Coronary artery (tissue), 2 donors: ENCODE data around the gene NAV3.

Experiments
- DNase-seq: peaks from one replicate; pipeline ENCODE4 v3.0.0-alpha.2; 2017; ENCODE audit warnings: low spot score
- H3K27ac ChIP-seq, 2 donors: fragments of 200-600 bp; sonication (generic); one replicate each; pipeline ENCODE4 v1.5.1; 2016 to 2019
- H3K4me3 ChIP-seq: fragments of 200-600 bp; sonication (generic); 2 replicates; pipeline ENCODE4 v1.5.1; 2016; ENCODE audit warnings: mild to moderate bottlenecking, moderate library complexity
- TF ChIP-seq, protein P1 (sequence below): fragments of 200-600 bp; sonication (generic); IDR thresholded peaks from one replicate; pipeline ENCODE4 v1.5.1; 2019; ENCODE audit warnings: antibody characterized with exemption

Gene NAV3

GRCh38 chr12:77855548-77855947 is 24.9 kb downstream of the NAV3 start:
- peak overlapping the region in 1 of 2 donors; percentile 14 for H3K27ac ChIP-seq
- H3K4me3 ChIP-seq = peak overlapping the region; percentile 51
- TF ChIP-seq, protein P1, sequence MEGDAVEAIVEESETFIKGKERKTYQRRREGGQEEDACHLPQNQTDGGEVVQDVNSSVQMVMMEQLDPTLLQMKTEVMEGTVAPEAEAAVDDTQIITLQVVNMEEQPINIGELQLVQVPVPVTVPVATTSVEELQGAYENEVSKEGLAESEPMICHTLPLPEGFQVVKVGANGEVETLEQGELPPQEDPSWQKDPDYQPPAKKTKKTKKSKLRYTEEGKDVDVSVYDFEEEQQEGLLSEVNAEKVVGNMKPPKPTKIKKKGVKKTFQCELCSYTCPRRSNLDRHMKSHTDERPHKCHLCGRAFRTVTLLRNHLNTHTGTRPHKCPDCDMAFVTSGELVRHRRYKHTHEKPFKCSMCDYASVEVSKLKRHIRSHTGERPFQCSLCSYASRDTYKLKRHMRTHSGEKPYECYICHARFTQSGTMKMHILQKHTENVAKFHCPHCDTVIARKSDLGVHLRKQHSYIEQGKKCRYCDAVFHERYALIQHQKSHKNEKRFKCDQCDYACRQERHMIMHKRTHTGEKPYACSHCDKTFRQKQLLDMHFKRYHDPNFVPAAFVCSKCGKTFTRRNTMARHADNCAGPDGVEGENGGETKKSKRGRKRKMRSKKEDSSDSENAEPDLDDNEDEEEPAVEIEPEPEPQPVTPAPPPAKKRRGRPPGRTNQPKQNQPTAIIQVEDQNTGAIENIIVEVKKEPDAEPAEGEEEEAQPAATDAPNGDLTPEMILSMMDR = no peak
- no peak for DNase-seq

- Histone ChIP-seq H3K4me3 (no peak overlapping the region), H3K27ac (no peak overlapping the region)
- TF ChIP-seq, protein P1 = no peak
- DNase-seq = no peak
Measured at GRCh38 chr12:77861317-77861716, 30.6 kb downstream of the NAV3 start.

DNA sequence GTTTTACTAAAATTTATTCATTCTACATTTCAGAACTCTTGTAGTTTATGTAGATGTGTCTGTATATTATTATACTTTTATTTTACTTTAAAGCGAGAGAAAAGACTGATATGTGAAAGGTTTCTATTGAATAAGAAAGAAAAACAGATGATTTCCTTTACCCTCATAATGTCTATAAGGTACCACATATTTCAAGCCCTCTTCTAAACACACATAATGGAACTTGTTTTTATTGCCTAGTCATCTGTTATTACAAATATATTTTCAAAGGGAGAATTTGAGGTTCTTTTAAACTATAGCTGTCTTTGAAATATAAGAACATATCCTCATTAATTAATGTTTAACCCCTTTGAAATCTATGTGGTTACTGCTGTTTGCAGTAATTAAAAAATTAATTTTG is 34.5 kb downstream of the NAV3 start:
- no peak for DNase-seq
- no peak overlapping the region for H3K27ac ChIP-seq
- no peak overlapping the region for H3K4me3 ChIP-seq
- TF ChIP-seq, protein P1 = no peak

GRCh38 chr12:77878901-77879300 is 48.2 kb downstream of the NAV3 start:
- TF ChIP-seq, protein P1 = no peak
- Histone ChIP-seq H3K4me3 (no peak overlapping the region), H3K27ac (no peak overlapping the region)
- no peak for DNase-seq

- TF ChIP-seq, protein P1 = no peak
- no peak overlapping the region for H3K4me3 ChIP-seq
- H3K27ac ChIP-seq = no peak overlapping the region
- DNase-seq = no peak
Measured at GRCh38 chr12:77882709-77883108, 52.0 kb downstream of the NAV3 start.

DNA sequence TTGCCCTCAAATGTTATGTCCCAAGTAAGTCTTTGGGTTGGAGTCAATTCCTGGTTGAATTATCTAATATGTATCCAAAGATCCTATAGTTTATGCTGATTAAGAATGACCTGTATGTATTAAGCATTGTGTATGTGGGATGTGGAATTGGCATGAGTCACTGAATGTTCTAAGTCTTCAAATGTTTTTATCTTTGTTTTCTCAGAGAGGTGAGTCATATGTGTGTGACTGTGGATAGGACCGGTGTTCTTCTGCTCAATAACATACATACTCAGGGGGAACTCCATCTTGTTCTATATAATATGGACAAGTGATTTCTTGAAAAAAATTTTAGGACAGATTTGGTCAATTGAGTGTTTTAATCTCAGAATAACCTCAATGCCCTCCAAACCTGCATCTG is 57.9 kb downstream of the NAV3 start:
- no peak overlapping the region for H3K4me3 ChIP-seq
- DNase-seq = no peak

GRCh38 chr12:77891518-77892147 is 60.9 kb downstream of the NAV3 start:
- TF ChIP-seq, protein P1 = no peak
- no peak for DNase-seq
- Histone ChIP-seq H3K4me3 (no peak overlapping the region), H3K27ac (no peak overlapping the region)

More for the DNA sequence above, 57.9 kb downstream of the NAV3 start:
- no peak overlapping the region for H3K27ac ChIP-seq
- TF ChIP-seq, protein P1 = no peak
